GM19025 (cell line): ENCODE results near the gene SLC25A45.
A peak's percentile ranks its signal among the peaks of the same experiment; 100 is the strongest.

Source experiments
- ATAC-seq: cut with Tn5 transposase; IDR thresholded peaks from one replicate; pipeline ENCODE4 v1.9.1; 2021; ENCODE audit warnings: mild to moderate bottlenecking, low read depth, moderate library complexity; ENCODE audit not compliant: unreplicated experiment

SLC25A45 gene, protein sequence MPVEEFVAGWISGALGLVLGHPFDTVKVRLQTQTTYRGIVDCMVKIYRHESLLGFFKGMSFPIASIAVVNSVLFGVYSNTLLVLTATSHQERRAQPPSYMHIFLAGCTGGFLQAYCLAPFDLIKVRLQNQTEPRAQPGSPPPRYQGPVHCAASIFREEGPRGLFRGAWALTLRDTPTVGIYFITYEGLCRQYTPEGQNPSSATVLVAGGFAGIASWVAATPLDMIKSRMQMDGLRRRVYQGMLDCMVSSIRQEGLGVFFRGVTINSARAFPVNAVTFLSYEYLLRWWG

DNA sequence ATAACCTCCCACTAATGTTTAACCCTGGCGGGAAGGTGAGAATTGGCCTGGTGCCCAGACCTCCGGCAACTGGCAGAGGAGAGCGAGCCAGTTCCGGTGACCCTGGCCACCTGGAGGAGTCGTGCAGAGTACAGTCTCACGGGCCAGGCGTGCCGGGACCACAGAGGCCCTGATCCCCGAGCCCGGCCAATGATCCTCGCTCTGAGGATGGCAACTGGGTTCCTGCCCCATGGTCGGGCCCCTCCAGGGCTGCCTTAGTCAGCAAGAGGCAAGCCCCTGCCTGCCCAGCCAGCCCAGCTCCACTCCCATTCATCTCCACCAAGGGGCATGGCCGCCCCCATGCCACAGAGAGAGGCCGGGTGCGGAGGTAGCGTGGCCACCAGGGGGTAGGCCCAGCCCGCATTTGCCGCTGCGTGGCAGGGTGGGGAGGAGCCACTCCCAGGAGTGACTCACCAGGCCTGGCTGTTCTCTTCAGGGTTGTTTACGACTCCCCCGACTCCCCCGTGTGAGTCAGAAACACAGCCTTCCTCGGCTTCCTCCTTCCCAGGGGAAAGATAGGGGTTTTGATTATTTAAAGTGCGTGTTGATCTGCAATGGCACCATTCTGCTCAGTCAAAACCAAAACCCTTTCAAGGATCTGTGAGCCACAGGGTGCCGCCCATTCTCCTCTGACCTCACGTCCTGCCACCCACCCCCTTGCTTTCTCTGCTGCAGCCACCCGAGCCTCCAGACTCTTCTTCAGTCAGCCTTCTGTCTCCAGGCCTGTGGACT lies at the start of gene SLC25A45:
Gene SLC25A45, minus strand, starts transcription at position 614 of the 771 bp plus-strand sequence. CDS start 695 bp downstream, outside the sequence.
- peak; percentile 49 for ATAC-seq

DNA sequence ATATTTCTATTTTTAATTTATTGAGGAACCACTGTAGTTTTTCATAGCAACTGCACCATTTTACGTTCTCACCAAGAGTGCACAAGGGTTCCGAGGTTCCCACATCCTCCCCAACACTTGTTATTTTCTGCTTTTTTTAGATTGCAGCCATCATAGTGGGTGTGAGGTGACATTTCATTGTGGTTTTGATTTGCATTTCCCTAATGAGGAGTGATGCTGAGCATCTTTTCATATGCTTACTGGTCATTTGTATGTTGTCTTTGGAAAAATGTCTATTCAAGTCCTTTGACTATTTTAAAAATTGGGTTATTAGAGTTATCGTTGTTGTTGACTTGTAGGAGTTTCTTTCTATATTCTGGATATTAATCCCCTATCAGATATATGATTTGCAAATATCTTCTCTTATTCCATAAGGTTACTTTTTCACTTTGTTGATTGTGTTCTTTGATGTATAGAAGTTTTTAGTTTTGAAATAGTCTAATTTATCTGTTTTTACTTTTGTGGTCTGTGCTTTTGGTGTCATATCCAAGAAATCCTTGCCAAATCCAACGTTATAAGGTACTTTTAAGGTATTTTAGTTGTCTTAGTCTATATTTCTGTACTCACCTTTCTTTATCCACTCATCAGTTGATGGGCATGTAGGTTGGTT lies 49.1 kb upstream of the SLC25A45 start:
- ATAC-seq = no peak

DNA sequence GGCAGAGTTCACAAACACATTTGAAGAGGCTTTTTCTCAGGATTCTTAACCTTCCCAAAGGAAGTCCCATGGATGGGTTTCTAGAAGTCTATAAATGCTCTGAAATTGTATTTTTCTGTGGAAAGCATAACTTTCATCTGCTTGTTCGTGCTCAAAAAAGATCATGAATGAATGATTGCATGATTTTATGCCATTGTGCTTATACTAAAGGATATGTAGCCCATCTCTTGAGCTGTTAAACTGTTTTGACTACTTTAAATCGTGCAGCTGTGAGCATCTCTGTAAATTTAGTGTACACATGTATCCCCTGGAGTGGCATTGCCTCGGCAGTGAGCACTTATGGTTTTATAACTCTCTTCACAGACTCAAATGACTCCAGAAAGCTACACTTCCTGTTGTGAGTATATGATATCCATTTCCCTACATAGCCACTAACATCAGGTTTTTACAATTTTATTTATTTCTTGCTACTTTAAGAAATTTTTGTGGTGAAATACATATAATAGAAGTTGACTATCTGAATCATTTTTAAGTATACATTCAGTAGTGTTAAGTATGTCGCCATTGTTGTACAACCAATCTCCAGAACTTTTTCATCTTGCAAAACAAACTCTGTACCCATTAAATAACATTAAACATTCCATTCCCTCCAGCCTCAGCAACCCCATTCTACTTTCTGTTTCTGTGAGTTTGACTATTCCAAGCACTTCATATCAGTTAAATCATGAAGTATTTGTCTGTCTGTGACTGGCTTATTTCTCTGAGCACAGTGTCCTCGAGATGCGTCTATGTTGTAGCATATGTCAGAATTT lies 48.2 kb upstream of the SLC25A45 start:
- no peak for ATAC-seq

DNA sequence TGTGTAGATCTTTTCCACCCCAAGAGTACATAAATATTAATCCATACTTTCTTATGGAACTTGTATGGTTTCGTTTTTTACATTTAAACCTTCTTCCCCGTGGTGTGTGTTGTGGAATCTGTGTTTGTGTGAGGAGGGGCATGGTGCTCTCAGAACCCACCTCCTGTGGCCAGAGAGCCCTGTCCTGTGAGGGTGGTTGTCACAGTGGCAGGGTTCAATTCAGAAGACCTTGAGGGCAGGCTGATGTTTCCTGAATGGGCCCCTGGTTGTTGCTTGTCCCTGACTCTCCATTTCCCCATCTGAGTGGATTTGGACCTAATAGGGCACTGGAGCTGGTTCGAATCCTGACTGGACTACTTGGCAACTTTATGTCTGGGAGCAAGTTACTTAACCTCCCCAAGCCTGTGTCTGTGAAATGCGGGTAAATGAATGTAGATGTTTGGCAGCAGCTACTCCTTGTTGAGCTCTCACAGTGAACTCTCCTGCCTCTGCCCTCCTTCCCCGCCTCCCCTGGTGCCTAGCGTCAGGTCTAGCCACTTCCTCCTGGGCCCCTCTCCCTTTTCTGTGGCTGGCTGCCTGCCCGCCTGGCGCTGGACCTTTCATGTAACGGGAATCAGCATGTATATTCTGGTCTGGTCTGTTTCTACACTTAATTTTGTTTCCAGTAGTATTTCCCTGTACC lies 47.4 kb upstream of the SLC25A45 start:
- ATAC-seq = no peak

DNA sequence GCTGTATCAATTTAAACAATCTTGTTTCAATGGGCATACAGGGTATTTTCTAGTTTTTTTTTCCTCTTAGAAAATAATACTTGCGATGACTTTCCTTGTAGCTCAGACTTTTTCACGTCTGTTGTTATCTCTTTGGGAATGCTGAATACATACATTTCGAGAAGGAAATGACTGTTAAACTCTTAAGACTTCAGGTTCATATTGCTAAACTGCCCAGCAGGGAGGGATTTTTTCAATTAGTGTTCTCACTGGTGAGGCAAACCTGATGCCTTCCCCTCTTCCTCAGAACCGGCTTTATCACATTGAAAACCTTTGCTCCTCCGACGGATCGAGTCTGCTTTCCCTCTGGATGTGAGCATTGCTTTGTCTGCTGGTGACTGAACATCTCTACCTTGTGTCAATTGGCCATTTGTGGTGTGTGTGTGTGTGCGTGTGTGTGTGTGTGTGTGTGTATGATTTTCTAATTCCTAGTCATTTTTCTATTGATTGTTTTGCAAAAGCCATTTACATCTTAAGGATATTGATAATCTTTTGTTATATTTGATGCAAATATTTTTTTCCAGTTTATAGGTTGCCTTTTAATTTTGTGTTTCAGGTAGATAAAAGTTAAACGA lies 46.7 kb upstream of the SLC25A45 start:
- no peak for ATAC-seq

DNA sequence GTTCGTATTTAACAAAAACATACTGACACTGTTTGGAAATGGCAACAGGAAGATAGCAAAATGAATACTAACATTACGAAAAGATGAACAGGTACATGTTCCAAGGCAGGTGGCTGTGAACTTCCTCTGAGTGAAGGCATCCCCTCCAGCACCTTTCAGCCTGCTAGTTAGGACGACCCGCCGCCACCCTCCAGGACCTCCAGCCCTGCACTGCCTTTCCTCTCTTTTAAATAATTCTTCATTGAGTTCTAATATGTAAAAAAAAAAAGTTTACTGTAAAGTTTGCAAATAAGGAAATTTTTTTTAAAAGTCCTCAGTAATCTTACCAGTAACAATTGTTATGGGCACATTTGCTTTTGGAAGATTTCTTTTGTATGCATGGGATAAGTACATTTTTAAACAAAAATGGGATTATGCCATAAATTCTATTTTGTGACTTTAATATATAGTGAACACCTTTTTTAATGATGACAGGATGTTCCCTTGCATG lies 46.2 kb upstream of the SLC25A45 start:
- no peak for ATAC-seq

DNA sequence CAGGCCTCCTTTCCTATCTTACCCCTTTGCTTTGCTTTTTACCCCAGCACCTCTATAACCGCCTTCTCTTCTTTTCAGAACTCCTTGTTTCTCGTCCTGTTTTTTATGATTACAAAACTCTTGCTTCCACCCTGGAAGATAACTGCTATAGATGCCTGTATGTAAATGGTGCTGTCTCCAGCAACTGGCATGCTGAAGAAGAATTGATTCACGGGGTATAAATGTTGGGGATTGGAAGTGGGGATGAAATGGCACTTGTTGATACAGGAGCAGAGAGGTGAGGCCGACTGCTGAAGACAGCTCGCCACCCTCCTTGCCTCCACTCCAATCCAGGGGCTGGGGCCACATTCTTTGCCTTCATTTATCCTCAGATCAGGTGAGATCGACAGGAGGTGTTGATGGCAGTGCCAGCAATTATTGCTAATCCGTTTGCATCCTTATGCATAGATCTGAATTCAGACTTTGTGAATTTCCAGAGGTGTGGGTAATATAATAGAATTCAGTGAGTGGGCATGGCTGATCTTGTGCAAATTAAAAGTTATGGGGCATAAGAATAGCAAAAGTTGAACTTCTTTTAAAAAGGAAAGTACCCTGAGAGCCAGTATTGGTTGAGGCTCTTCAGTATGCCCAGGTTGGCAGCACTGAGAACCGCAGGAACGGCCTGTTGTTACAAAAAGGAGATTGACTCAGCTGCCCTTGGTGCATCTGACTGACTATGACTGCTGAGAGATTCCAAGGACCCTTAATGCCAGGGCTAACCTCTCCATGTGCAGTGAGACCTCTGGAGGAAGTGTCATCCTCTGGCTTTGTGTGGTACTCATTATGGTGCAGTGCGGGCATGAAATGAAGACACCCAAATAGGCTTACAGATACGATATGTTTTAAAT lies 45.5 kb upstream of the SLC25A45 start:
- ATAC-seq = no peak

DNA sequence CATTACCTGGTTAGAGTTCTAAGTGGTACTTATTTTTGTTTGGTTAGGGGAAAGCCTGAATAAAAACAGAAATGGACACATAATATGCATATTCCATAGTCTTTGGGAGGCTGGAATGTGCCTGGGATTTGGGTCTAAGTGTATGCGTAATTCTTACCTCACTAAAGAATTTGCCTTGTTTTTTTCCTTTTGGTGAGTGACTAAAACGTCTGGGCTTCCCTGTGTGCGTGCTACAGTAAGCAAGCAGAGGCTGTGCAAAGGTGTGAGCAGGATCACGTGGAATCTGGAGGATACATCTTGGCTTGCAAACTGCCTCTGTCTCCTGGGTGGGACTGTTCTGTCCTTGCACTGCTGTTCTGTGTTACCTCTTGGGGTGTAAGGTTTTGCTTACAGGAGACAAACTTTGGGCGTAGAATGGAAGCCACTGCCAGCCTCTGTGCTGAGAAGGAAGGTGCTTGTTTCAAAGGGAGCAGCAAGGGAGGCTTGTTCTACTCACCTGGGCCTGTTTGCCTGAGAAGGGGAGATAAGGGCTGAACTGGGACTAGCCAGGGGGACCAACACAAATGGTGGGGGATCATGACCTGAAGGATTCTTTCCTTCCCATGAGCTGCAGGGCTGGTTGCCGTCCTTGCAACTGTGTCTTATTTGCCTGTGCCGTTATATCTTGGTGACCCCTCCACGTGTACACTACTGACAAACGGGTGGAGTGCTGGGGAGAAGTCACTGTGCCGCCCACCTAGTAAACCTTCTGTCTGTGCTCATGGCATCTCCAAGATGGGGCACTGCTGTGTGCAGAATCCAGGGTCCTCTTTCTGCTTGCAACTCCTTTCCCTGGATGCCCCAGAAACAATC lies 44.6 kb upstream of the SLC25A45 start:
- no peak for ATAC-seq

DNA sequence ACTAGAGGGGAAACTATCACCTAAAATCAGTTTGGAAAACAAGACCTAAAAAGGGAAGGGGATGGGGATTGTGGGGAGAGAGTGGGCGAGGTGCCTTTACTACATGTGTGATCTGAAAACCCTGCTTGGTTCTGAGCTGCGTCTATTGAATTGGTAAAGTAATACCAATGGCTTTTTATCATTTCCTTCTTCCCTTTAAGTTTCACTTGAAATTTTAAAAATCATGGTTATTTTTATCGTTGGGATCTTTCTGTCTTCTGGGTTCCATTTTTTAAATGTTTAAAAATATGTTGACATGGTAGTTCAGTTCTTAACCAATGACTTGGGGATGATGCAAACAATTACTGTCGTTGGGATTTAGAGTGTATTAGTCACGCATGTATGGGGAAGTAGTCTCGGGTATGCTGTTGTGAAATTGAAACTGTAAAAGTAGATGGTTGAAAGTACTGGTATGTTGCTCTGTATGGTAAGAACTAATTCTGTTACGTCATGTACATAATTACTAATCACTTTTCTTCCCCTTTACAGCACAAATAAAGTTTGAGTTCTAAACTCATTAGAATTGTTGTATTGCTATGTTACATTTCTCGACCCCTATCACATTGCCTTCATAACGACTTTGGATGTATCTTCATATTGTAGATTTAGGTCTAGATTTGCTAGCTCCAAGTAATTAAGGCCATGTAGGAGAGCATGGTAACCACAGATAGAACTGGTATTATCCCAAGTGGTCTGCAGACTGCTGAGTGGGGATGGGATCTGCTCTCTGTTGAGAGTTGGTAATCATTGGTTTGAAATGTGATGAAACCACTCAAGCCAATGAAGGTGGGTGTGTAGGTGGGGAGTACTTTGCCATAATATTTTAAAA lies 43.8 kb upstream of the SLC25A45 start:
- ATAC-seq = no peak

DNA sequence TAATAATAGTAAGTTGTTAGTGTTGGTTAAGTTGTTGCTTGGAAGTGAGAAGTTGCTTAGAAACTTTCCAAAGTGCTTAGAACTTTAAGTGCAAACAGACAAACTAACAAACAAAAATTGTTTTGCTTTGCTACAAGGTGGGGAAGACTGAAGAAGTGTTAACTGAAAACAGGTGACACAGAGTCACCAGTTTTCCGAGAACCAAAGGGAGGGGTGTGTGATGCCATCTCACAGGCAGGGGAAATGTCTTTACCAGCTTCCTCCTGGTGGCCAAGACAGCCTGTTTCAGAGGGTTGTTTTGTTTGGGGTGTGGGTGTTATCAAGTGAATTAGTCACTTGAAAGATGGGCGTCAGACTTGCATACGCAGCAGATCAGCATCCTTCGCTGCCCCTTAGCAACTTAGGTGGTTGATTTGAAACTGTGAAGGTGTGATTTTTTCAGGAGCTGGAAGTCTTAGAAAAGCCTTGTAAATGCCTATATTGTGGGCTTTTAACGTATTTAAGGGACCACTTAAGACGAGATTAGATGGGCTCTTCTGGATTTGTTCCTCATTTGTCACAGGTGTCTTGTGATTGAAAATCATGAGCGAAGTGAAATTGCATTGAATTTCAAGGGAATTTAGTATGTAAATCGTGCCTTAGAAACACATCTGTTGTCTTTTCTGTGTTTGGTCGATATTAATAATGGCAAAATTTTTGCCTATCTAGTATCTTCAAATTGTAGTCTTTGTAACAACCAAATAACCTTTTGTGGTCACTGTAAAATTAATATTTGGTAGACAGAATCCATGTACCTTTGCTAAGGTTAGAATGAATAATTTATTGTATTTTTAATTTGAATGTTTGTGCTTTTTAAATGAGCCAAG lies 42.9 kb upstream of the SLC25A45 start:
- no peak for ATAC-seq

DNA sequence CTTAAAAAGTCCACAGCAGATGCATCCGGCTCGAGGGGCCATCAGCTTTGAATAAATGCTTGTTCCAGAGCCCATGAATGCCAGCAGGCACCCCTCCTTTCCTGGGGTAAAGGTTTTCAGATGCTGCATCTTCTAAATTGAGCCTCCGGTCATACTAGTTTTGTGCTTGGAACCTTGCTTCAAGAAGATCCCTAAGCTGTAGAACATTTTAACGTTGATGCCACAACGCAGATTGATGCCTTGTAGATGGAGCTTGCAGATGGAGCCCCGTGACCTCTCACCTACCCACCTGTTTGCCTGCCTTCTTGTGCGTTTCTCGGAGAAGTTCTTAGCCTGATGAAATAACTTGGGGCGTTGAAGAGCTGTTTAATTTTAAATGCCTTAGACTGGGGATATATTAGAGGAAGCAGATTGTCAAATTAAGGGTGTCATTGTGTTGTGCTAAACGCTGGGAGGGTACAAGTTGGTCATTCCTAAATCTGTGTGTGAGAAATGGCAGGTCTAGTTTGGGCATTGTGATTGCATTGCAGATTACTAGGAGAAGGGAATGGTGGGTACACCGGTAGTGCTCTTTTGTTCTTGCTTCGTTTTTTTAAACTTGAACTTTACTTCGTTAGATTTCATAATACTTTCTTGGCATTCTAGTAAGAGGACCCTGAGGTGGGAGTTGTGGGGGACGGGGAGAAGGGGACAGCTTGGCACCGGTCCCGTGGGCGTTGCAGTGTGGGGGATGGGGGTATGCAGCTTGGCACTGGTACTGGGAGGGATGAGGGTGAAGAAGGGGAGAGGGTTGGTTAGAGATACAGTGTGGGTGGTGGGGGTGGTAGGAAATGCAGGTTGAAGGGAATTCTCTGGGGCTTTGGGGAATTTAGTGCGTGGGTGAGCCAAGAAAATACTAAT lies 42.0 kb upstream of the SLC25A45 start:
- ATAC-seq = no peak

DNA sequence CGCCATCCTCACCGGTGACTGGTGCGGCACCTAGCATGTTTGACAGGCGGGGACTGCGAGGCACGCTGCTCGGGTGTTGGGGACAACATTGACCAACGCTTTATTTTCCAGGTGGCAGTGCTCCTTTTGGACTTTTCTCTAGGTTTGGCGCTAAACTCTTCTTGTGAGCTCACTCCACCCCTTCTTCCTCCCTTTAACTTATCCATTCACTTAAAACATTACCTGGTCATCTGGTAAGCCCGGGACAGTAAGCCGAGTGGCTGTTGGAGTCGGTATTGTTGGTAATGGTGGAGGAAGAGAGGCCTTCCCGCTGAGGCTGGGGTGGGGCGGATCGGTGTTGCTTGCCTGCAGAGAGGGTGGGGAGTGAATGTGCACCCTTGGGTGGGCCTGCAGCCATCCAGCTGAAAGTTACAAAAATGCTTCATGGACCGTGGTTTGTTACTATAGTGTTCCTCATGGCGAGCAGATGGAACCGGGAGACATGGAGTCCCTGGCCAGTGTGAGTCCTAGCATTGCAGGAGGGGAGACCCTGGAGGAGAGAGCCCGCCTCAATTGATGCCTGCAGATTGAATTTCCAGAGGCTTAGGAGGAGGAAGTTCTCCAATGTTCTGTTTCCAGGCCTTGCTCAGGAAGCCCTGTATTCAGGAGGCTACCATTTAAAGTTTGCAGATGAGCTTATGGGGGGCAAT lies 41.2 kb upstream of the SLC25A45 start:
- ATAC-seq = no peak

DNA sequence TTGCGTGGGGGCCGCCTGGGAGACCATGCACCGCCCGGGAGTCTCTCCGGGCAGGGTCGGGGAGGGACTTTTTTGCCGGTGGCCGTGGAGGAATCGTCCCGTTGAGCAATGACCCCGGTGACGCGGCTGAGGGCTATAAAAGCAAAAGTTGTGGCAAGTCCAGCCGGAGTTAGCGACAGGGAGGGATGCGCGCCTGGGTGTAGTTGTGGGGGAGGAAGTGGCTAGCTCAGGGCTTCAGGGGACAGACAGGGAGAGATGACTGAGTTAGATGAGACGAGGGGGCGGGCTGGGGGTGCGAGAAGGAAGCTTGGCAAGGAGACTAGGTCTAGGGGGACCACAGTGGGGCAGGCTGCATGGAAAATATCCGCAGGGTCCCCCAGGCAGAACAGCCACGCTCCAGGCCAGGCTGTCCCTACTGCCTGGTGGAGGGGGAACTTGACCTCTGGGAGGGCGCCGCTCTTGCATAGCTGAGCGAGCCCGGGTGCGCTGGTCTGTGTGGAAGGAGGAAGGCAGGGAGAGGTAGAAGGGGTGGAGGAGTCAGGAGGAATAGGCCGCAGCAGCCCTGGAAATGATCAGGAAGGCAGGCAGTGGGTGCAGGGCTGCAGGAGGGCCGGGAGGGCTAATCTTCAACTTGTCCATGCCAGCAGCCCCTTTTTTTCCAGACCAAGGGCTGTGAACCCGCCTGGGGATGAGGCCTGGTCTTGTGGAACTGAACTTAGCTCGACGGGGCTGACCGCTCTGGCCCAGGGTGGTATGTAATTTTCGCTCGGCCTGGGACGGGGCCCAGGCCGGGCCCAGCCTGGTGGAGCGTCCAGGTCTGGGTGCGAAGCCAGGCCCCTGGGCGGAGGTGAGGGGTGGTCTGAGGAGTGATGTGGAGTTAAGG lies 40.4 kb upstream of the SLC25A45 start, which contains the start of gene NEAT1:
Gene NEAT1, plus strand, starts transcription at position 166 of the 883 bp plus-strand sequence.
- ATAC-seq = no peak
